Psoas muscle (tissue), 8 donors: ENCODE measurements around the gene DISP3. TPM values are rescaled to one million over a fixed set of nuclear protein-coding genes. Genes with fewer than 3 reads are reported as not detected.

ENCODE experiments used
- ATAC-seq, 4 donors: fragments of 200-7000 bp; cut with Tn5 transposase; one replicate each; pipeline ENCODE4 v1.9.1; 2020; ENCODE audit warnings: moderate library complexity in 3 of 4, mild to moderate bottlenecking in 2 of 4
- DNase-seq, 2 donors: peaks; one replicate each; pipeline ENCODE4 v3.0.0-alpha.2; 2020
- H3K27ac ChIP-seq: fragments of 200-600 bp; one replicate; pipeline ENCODE4 v1.8.0; 2022
- H3K27me3 ChIP-seq, 3 donors: fragments of 200-600 bp in 1 of 3; one replicate each; pipeline versions ENCODE4 v1.6.1 to v1.8.0; 2013 to 2022; ENCODE audit warnings: low read length in 2 of 3, mild to moderate bottlenecking in 2 of 3, moderate library complexity in 1 of 3; ENCODE audit not compliant: insufficient read depth in 3 of 3
- H3K36me3 ChIP-seq, 2 donors: fragments of 200-600 bp in 1 of 2; one replicate each; pipeline versions ENCODE4 v1.6.1 to v1.8.0; 2013 to 2022; ENCODE audit warnings: low read depth in 1 of 2, mild to moderate bottlenecking in 1 of 2, moderate library complexity in 1 of 2; ENCODE audit not compliant: insufficient read depth in 1 of 2
- H3K4me1 ChIP-seq: fragments of 200-600 bp; one replicate; pipeline ENCODE4 v1.8.0; 2022
- H3K4me3 ChIP-seq: fragments of 200-600 bp; one replicate; pipeline ENCODE4 v1.8.0; 2022; ENCODE audit warnings: mild to moderate bottlenecking
- H3K9me3 ChIP-seq: fragments of 200-600 bp; one replicate; pipeline ENCODE4 v1.8.0; 2022
- CTCF ChIP-seq: fragments of 200-600 bp; IDR thresholded peaks from one replicate; pipeline ENCODE4 v1.8.0; 2022; ENCODE audit warnings: antibody characterized with exemption
- WGBS, 3 donors: extraction: QIAGEN DNeasy Blood & Tissue Kit; methylation state at CpG; one replicate each; pipeline versions ENCODE4 v1.1.6 to v1.1.7; 2013; 5-methylcytosine and 5-hydroxymethylcytosine counted together
- intact Hi-C, 2 donors: fragments of 100-400 bp; cut with DNase I; formaldehyde crosslinking; loops; one replicate each; pipeline versions ENCODE4 v1.11.0 to v1.14.2; 2022
- polyA plus RNA-seq, 3 donors: library from polyadenylated mRNA; stranded (reverse); fragments of 200-250 nt; gene quantifications; one replicate each; pipeline ENCODE4 v1.2.3, GENCODE V29; 2013
- total RNA-seq, 4 donors: library from RNA; stranded (reverse); fragmentation: NEBNext Ultra II Directional in 2 of 4; extraction: Animal tissue kit (Norgen Biotek cat#: 25700) in 2 of 4; gene quantifications; one replicate each; pipeline versions ENCODE4 v1.2.1 to v1.2.4, GENCODE V29; 2021 to 2023
- donor health status: healthy with polysubstance abuse.
- donor health status: DM: no; HTN: no; CAD: no; lungs with moderate emphysema.
- donor health status: Bipolar disorder and iron deficiency.
- donor health status: healthy.
- donor health status: DM: yes; HTN: yes; CAD: no.
- donor health status: DM: no; HTN: no; CAD: no.
- donor health status: DM: no; HTN: no; CAD: no.
- donor health status: DM: yes; HTN: yes; CAD: no.

The DISP3 gene
- total and polyA plus RNA-seq, 7 donors: 0.01 to 0.04 (median 0.02) TPM; not detected in 3

- DNase-seq (no peak), ATAC-seq (no peak)
- H3K36me3 ChIP-seq: no peaks in the 10 kb centered on the region
- intact Hi-C loops: no loop called here
- H3K9me3 ChIP-seq: no peaks in the 10 kb centered on the region
- no peaks in the 10 kb centered on the region for H3K4me1 ChIP-seq
- no peak overlapping the region for H3K27ac ChIP-seq
- peaks cover 0 to under 1% (median 0%) of the 10 kb centered on the region in 3 donors for H3K27me3 ChIP-seq
- H3K4me3 ChIP-seq: no peak overlapping the region
- 72 to 74% (median 73%) methylated on average over 9 of the region's 9 CpGs for WGBS, 3 donors
- TF ChIP-seq CTCF: no peak
Measured at GRCh38 chr1:11523746-11524464, 45.0 kb downstream of the DISP3 start.

GRCh38 chr1:11524465-11525150 lies 45.7 kb downstream of the DISP3 start:
- peaks cover 0 to 6% (median 0%) of the 10 kb centered on the region in 3 donors for H3K27me3 ChIP-seq
- no peaks in the 10 kb centered on the region for H3K36me3 ChIP-seq
- DNase-seq (no peak), ATAC-seq (no peak)
- TF ChIP-seq CTCF: no peak
- intact Hi-C loops: no loop called here
- no peaks in the 10 kb centered on the region for H3K4me1 ChIP-seq
- no peak overlapping the region for H3K27ac ChIP-seq
- H3K9me3 ChIP-seq: no peaks in the 10 kb centered on the region
- WGBS, 3 donors: 66 to 74% (median 66%) methylated on average over 6 of the region's 6 CpGs
- H3K4me3 ChIP-seq: no peak overlapping the region

GRCh38 chr1:11525151-11525505 lies 46.2 kb downstream of the DISP3 start:
- 77 to 85% (median 84%) methylated on average over 8 of the region's 8 CpGs for WGBS, 3 donors
- Histone ChIP-seq H3K4me1 (no peaks in the 10 kb centered on the region), H3K9me3 (no peaks in the 10 kb centered on the region), H3K27me3 (peaks cover 0 to 6% (median 0%) of the 10 kb centered on the region in 3 donors), H3K36me3 (no peaks in the 10 kb centered on the region), H3K27ac (no peak overlapping the region), H3K4me3 (no peak overlapping the region)
- ATAC-seq (no peak), DNase-seq (no peak)
- intact Hi-C loops: no loop called here
- no peak for TF ChIP-seq CTCF

- no peak overlapping the region for H3K4me3 ChIP-seq
- 76 to 82% (median 78%) methylated on average over 7 of the region's 7 CpGs for WGBS, 3 donors
- peaks cover 0 to 6% (median 0%) of the 10 kb centered on the region in 3 donors for H3K27me3 ChIP-seq
- DNase-seq (no peak), ATAC-seq (no peak)
- TF ChIP-seq CTCF: no peak
- H3K9me3 ChIP-seq: no peaks in the 10 kb centered on the region
- H3K36me3 ChIP-seq: no peaks in the 10 kb centered on the region
- H3K4me1 ChIP-seq: no peaks in the 10 kb centered on the region
- intact Hi-C loops: no loop called here
- H3K27ac ChIP-seq: no peak overlapping the region
Measured at GRCh38 chr1:11525516-11525915, 46.6 kb downstream of the DISP3 start.
